GM12878 (cell line): ENCODE measurements around the gene GNAO1. TPM values are rescaled to one million over a fixed set of nuclear protein-coding genes. Genes with fewer than 3 reads are reported as not detected.

Source experiments
- ATAC-seq: fragments of 200-7000 bp; cut with Tn5 transposase; 3 replicates; pipeline ENCODE4 v1.9.1; 2020; ENCODE audit warnings: mild to moderate bottlenecking, moderate library complexity
- BruUV-seq: library from RNA; stranded (reverse); fragments of 400-500 nt; replicated peaks from 2 replicates; lab custom pipeline; 2021; lab: Mats Ljungman, UMichigan
- CTCF ChIA-PET: fragments of 300-600 bp; sonication (Branson Sonifier 250); formaldehyde crosslinking; extraction: SDS; loops from one replicate; lab custom pipeline; 2021; ENCODE audit warnings: inconsistent platforms; lab: Yijun Ruan, JAX
- POLR2A ChIA-PET: fragments of 350-600 bp; formaldehyde crosslinking; extraction: SDS; loops from one replicate; lab custom pipeline; 2021; ENCODE audit warnings: inconsistent platforms; lab: Charles Lee
- RAD21 ChIA-PET: fragments of 300-600 bp; sonication (Branson Sonifier 250); formaldehyde crosslinking; loops from one replicate; lab custom pipeline; 2023; ENCODE audit warnings: antibody characterized with exemption; ENCODE audit not compliant: unreplicated experiment; lab: Charles Lee
- SMC1A ChIA-PET: fragments of 300-600 bp; sonication (Branson Sonifier 250); formaldehyde crosslinking; loops from one replicate; lab custom pipeline; 2023; ENCODE audit not compliant: unreplicated experiment, uncharacterized antibody; lab: Charles Lee
- DNase-seq: peaks from one replicate; pipeline ENCODE4 v3.0.0-alpha.2; 2011; ENCODE audit warnings: low read depth, low spot score
- FAIRE-seq: peaks from 3 replicates; lab custom pipeline; 2011; peaks lifted over from hg19 to GRCh38; lab: Jason Lieb, UNC
- H2AFZ ChIP-seq: 2 replicates; pipeline ENCODE4 v1.6.0; 2011; ENCODE audit warnings: low read depth, low read length, control low read depth; ENCODE audit not compliant: control insufficient read depth
- H3K27ac ChIP-seq: 2 replicates; pipeline ENCODE4 v1.5.1; 2011; ENCODE audit warnings: control low read depth; ENCODE audit not compliant: control insufficient read depth, insufficient read depth
- H3K27me3 ChIP-seq, 2 experiments: replicated peaks in 1 of 2; 2 replicates each; pipeline versions ENCODE4 v1.6.0 to v1.6.1; 2011; ENCODE audit warnings: low read length in 1 of 2; ENCODE audit not compliant: control insufficient read depth in 2 of 2, insufficient read depth in 2 of 2
- H3K36me3 ChIP-seq, 2 experiments: 2 replicates each; pipeline ENCODE4 v1.5.1; 2011; ENCODE audit warnings: low read length in 1 of 2; ENCODE audit not compliant: control insufficient read depth in 2 of 2, insufficient read depth in 2 of 2
- H3K4me1 ChIP-seq: 2 replicates; pipeline ENCODE4 v1.6.1; 2011; ENCODE audit warnings: mild to moderate bottlenecking, low read length, moderate library complexity, mixed read lengths; ENCODE audit not compliant: control insufficient read depth, insufficient read depth
- H3K4me2 ChIP-seq: 2 replicates; pipeline ENCODE4 v1.6.0; 2011; ENCODE audit warnings: control low read depth; ENCODE audit not compliant: control insufficient read depth, insufficient read depth
- H3K4me3 ChIP-seq: fragments of 200-600 bp; sonication (generic); 2 replicates; pipeline ENCODE4 v1.5.1; 2016
- H3K79me2 ChIP-seq: 2 replicates; pipeline ENCODE4 v1.6.0; 2011; ENCODE audit warnings: low read length; ENCODE audit not compliant: control insufficient read depth, insufficient read depth
- H3K9ac ChIP-seq: 2 replicates; pipeline ENCODE4 v1.8.0; 2011; ENCODE audit warnings: low read length, control low read depth, mixed read lengths; ENCODE audit not compliant: control insufficient read depth, insufficient read depth
- H3K9me3 ChIP-seq: replicated peaks from 3 replicates; pipeline ENCODE4 v1.5.1; 2011; ENCODE audit warnings: mild to moderate bottlenecking, low read length; ENCODE audit not compliant: control insufficient read depth, insufficient read depth
- H4K20me1 ChIP-seq: 2 replicates; pipeline ENCODE4 v1.6.0; 2011; ENCODE audit not compliant: control insufficient read depth, insufficient read depth
- MEF2B ChIP-seq: fragments of 450-650 bp; IDR thresholded peaks from 2 replicates; pipeline ENCODE4 v1.6.1; 2018; ENCODE audit warnings: mild to moderate bottlenecking, moderate library complexity; ENCODE audit not compliant: partially characterized antibody, poor library complexity, severe bottlenecking
- MTA3 ChIP-seq: IDR thresholded peaks from 2 replicates; pipeline ENCODE4 v1.6.1; 2012; ENCODE audit warnings: low read length, inconsistent platforms, borderline replicate concordance
- POLR2AphosphoS2 ChIP-seq: IDR thresholded peaks from 2 replicates; pipeline ENCODE4 v1.6.1; 2011; ENCODE audit warnings: low read depth, mild to moderate bottlenecking, low read length, improper control_type of control experiment, moderate library complexity
- SMAD5 ChIP-seq: IDR thresholded peaks from 2 replicates; pipeline ENCODE4 v1.6.1; 2016; ENCODE audit warnings: antibody characterized with exemption, low read depth
- SP1 ChIP-seq: IDR thresholded peaks from one replicate; pipeline ENCODE4 v1.6.1; 2011; ENCODE audit warnings: low read depth, low read length
- SREBF1 ChIP-seq: IDR thresholded peaks from 2 replicates; pipeline ENCODE4 v1.6.1; 2012; ENCODE audit warnings: mild to moderate bottlenecking, low read length
- ZBTB4 ChIP-seq: fragments of 450-650 bp; formaldehyde crosslinking; IDR thresholded peaks from 2 replicates; pipeline ENCODE4 v1.4.0; 2022; ENCODE audit warnings: mild to moderate bottlenecking, moderate library complexity
- ZZZ3 ChIP-seq: IDR thresholded peaks from 2 replicates; pipeline ENCODE4 v1.6.1; 2011; ENCODE audit warnings: low read depth; ENCODE audit not compliant: control insufficient read depth, insufficient read length
- WGBS: methylation state at CpG from one replicate; pipeline ENCODE4 v1.1.6; 2016; ENCODE audit warnings: low lambda C conversion rate; ENCODE audit not compliant: insufficient replicate concordance, insufficient coverage; ENCODE audit errors: missing lambda C conversion rate; 5-methylcytosine and 5-hydroxymethylcytosine counted together
- in situ Hi-C: fragments of 300-500 bp; cut with MboI; formaldehyde crosslinking; loops from 9 replicates; pipeline ENCODE4 v1.14.3; 2018; ENCODE audit warnings: mixed read lengths
- intact Hi-C: fragments of 100-400 bp; cut with micrococcal nuclease; formaldehyde crosslinking; loops from one replicate; pipeline ENCODE4 v1.14.2; 2022; ENCODE audit not compliant: unreplicated experiment
- polyA plus RNA-seq, 11 experiments: library from polyadenylated mRNA; depleted of rRNA in 4 of 11; unstranded in 6 of 11; stranded (reverse) in 5 of 11; fragments of >200 nt; fragmentation: Nextera tagmentation in 4 of 11; fragmentation: Illumina TruSeq in 1 of 11; extraction: Ambion mirVana in 4 of 11; extraction: Trizol in 1 of 11; gene quantifications; 1 replicate in 1 of 11; 2 replicates in 10 of 11; pipeline versions ENCODE4 v1.2.1 to v1.2.3, GENCODE V29; 2011 to 2016; ENCODE audit warnings: inconsistent platforms in 2 of 11, missing spikeins in 2 of 11, low read depth in 1 of 11
- total RNA-seq, 4 experiments: library from RNA; depleted of rRNA in 3 of 4; stranded (reverse); fragments of >200 nt in 3 of 4; fragmentation: Illumina TruSeq in 1 of 4; extraction: Trizol in 1 of 4; gene quantifications; 2 replicates each; pipeline versions ENCODE4 v1.2.1 to v1.2.3, GENCODE V29; 2013 to 2021
- TF ChIP-seq, protein P1 (sequence below): IDR thresholded peaks from 2 replicates; pipeline ENCODE4 v1.6.1; 2011; ENCODE audit warnings: borderline replicate concordance, low read depth, mild to moderate bottlenecking, moderate library complexity, mixed read lengths, low read length; ENCODE audit not compliant: insufficient read depth; ENCODE audit errors: extremely low read length

Gene GNAO1
- total and polyA plus RNA-seq, 10 of the 15 experiments (the other 5 are each of a cell fraction or from before 2014, with no cell fraction given): 0.05 to 0.28 (median 0.14) TPM; not detected in 6

DNA sequence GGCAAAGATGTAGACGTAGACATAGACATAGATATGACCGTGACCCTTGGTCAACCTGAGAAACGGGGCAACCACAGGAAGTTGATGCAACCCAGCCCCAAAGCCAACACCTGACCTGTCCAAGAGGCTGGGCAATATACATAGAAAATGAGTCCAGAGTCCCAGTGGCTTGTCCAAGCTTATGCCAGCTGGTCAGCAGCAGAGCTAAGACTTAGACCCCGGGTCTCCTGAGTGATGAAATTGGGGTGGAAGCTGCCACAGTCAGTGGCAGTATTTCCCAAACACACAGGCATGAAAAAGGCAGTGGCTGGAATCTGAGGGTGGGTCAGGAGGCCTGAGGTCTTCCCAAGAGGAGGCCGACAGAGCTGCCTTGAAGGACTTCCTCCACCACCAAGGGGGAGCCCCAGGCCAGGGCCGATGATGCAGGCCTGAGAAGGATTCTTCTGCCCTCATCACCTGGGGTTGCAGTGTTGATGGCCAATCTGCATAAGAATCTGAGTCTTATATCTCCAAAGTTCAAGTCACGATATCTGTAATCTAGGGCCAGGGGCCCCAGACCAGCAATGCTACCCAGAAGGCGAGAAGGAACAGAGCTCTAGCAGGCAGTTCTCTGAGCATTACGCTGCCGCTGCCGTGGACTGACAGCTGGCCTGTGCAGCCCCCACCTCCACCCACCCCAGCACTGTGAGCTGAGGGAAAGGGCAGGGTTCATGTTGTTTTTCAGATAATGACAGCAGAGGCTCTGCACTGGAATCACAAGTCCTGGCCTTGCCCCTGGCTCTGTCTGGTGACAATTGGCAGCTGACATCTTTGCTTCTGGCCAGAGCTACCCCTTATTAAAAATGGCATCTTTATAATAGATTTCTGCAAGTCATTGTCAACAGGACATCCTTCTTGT lies 72.7 kb downstream of the GNAO1 start:
- no peaks in the 10 kb centered on the region for H3K9me3 ChIP-seq
- ChIA-PET POLR2A (no interaction called here), SMC1A (interaction anchor here (0.9 to 1.7 kb wide), 2 partner anchors 20 to 320 kb away, joined by 3 to 5 read pairs; no protein-coding TSS in a partner anchor)
- no peaks in the 10 kb centered on the region; the same call in 1 of the 2 replicates for H4K20me1 ChIP-seq
- 36% methylated on average over 11 of the region's 11 CpGs for WGBS
- no peak overlapping the region for H3K4me3 ChIP-seq
- no peak for TF ChIP-seq POLR2AphosphoS2
- TF ChIP-seq, all 136 proteins: peak for 0
- RAD21 ChIA-PET: no interaction called here
- Histone ChIP-seq H3K27me3 (peaks cover 5% of the 10 kb centered on the region in 2 experiments; a peak in 1 of 4 replicates), H3K36me3 (no peaks in the 10 kb centered on the region), H3K27ac (no peak overlapping the region), H3K79me2 (no peaks in the 10 kb centered on the region), H3K9ac (no peak overlapping the region), H2AFZ (no peak overlapping the region), H3K4me1 (no peaks in the 10 kb centered on the region), H3K4me2 (no peak overlapping the region)
- intact Hi-C loops (loop anchor here (1.0 kb wide), 1 partner anchor 29 kb away; no protein-coding TSS in a partner anchor), in situ Hi-C loops (no loop called here)
- DNase-seq (no peak), FAIRE-seq (no peak), ATAC-seq (no peak)
- CTCF ChIA-PET: interaction anchor here (1.7 kb wide), 1 partner anchor 13 kb away, joined by 4 read pairs; no protein-coding TSS in a partner anchor
- BruUV-seq: no TSS peak

GRCh38 chr16:56264609-56264972 lies 73.3 kb downstream of the GNAO1 start:
- SMC1A ChIA-PET: interaction anchor here (1.7 kb wide), 1 partner anchor 19 kb away, joined by 5 read pairs; no protein-coding TSS in a partner anchor
- 10% methylated on average over 2 of the region's 2 CpGs for WGBS
- FAIRE-seq (no peak), DNase-seq (no peak), ATAC-seq (no peak)
- no peak overlapping the region for H3K27ac ChIP-seq
- CTCF ChIA-PET: interaction anchor here (1.7 kb wide), 1 partner anchor 12 kb away, joined by 4 read pairs; no protein-coding TSS in a partner anchor
- no TSS peak for BruUV-seq
- H3K27me3 ChIP-seq: peaks cover 5% of the 10 kb centered on the region in 2 experiments; a peak in 1 of 4 replicates
- POLR2A ChIA-PET: no interaction called here
- H3K79me2 ChIP-seq: no peaks in the 10 kb centered on the region
- no peak overlapping the region for H3K4me2 ChIP-seq
- RAD21 ChIA-PET: no interaction called here
- H4K20me1 ChIP-seq: no peaks in the 10 kb centered on the region; the same call in 1 of the 2 replicates
- TF ChIP-seq ZZZ3 (no peak), SP1 (no peak), SMAD5 (no peak), ZBTB4 (CRISPR knock-in tag) (no peak), SREBF1 (no peak), MEF2B (no peak), MTA3 (no peak)
- TF ChIP-seq, protein P1, sequence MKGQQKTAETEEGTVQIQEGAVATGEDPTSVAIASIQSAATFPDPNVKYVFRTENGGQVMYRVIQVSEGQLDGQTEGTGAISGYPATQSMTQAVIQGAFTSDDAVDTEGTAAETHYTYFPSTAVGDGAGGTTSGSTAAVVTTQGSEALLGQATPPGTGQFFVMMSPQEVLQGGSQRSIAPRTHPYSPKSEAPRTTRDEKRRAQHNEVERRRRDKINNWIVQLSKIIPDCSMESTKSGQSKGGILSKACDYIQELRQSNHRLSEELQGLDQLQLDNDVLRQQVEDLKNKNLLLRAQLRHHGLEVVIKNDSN: no peak
- no peaks in the 10 kb centered on the region for H3K4me1 ChIP-seq
- H3K9ac ChIP-seq: no peak overlapping the region
- H3K4me3 ChIP-seq: no peak overlapping the region
- intact Hi-C loops: loop anchor here (1.0 kb wide), 1 partner anchor 29 kb away; no protein-coding TSS in a partner anchor
- no peaks in the 10 kb centered on the region for H3K36me3 ChIP-seq
- H3K9me3 ChIP-seq: no peaks in the 10 kb centered on the region
- H2AFZ ChIP-seq: no peak overlapping the region
- in situ Hi-C loops: no loop called here
